Activated T-cell treated with anti-CD3 and anti-CD28 coated beads, Interleukin-2, amount 50 U/mL, for 4 hours (primary cell): ENCODE data around the gene ZSWIM5. TPM values are rescaled to one million over a fixed set of nuclear protein-coding genes. Genes with fewer than 3 reads are reported as not detected.
"Not testable (repeated sequence)": the region's sequence is repeated elsewhere in the genome, so short reads cannot be mapped to it uniquely, and the experiment has no call there.

Experiments
- ATAC-seq, 2 donors: fragments of 200-7000 bp; cut with Tn5 transposase; one replicate each; pipeline ENCODE4 v1.10.0; 2021
- DNase-seq: peaks from one replicate; pipeline ENCODE4 v3.0.0-alpha.2; 2020
- H3K27me3 Mint-ChIP-seq: one replicate; pipeline ENCODE4 v1.8.0; 2021; ENCODE audit warnings: low read depth, mixed read lengths
- H3K36me3 Mint-ChIP-seq: one replicate; pipeline ENCODE4 v1.8.0; 2022; ENCODE audit warnings: mixed read lengths; ENCODE audit not compliant: insufficient read depth
- H3K4me1 Mint-ChIP-seq: one replicate; pipeline ENCODE4 v1.8.0; 2021; ENCODE audit warnings: low read depth, mixed read lengths
- H3K4me3 Mint-ChIP-seq: one replicate; pipeline ENCODE4 v1.8.0; 2021; ENCODE audit warnings: mild to moderate bottlenecking, moderate library complexity, mixed read lengths
- H3K9me3 Mint-ChIP-seq: one replicate; pipeline ENCODE4 v1.8.0; 2021; ENCODE audit warnings: mixed read lengths
- total RNA-seq, 3 donors: library from RNA; stranded (reverse); gene quantifications; one replicate each; pipeline ENCODE4 v1.2.1, GENCODE V29; 2021

The ZSWIM5 gene
- total RNA-seq, result 1 to 10 TPM in 1 of 3 donors, under 1 TPM in 2; 0.63 to 1.1 (median 0.68) TPM

GRCh38 chr1:45205910-45206721 lies at the start of gene ZSWIM5:
ZSWIM5 (minus strand) TSS chr1:45206605; CDS start chr1:45206350, 255 bp downstream.
- Mint-ChIP-seq H3K9me3 (no peaks in the 10 kb centered on the region), H3K4me1 (peaks cover 35% of the 10 kb centered on the region), H3K4me3 (peak within 1 kb of the TSS; percentile 93), H3K27me3 (no peaks in the 10 kb centered on the region), H3K36me3 (no peaks in the 10 kb centered on the region)
- ATAC-seq (peak; percentile 80 to 87), DNase-seq (peak; percentile 47)

GRCh38 chr1:45254490-45254889 lies 48.1 kb upstream of the ZSWIM5 start:
- Mint-ChIP-seq H3K4me1 (no peaks in the 10 kb centered on the region), H3K4me3 (no peak overlapping the region), H3K9me3 (peaks cover 21% of the 10 kb centered on the region), H3K27me3 (peaks cover 5% of the 10 kb centered on the region), H3K36me3 (peaks cover 11% of the 10 kb centered on the region)
- ATAC-seq (no peak), DNase-seq (no peak)

- H3K36me3 Mint-ChIP-seq, result no peaks in the 10 kb centered on the region
- peaks cover 8% of the 10 kb centered on the region for H3K9me3 Mint-ChIP-seq
- ATAC-seq, result no peak
- DNase-seq, result no peak
- no peak overlapping the region for H3K4me3 Mint-ChIP-seq
- peaks cover 18% of the 10 kb centered on the region for H3K4me1 Mint-ChIP-seq
- peaks cover 5% of the 10 kb centered on the region for H3K27me3 Mint-ChIP-seq
Observed at GRCh38 chr1:45250544-45250943, 44.1 kb upstream of the ZSWIM5 start.

- not testable (repeated sequence) for DNase-seq, ATAC-seq, H3K27me3 Mint-ChIP-seq, H3K36me3 Mint-ChIP-seq, H3K9me3 Mint-ChIP-seq, H3K4me3 Mint-ChIP-seq
- peaks cover 19% of the 10 kb centered on the region for H3K4me1 Mint-ChIP-seq
Observed at GRCh38 chr1:45248004-45248403, 41.6 kb upstream of the ZSWIM5 start.

- DNase-seq, result no peak
- peaks cover 2% of the 10 kb centered on the region for H3K36me3 Mint-ChIP-seq
- peaks cover 15% of the 10 kb centered on the region for H3K9me3 Mint-ChIP-seq
- H3K27me3 Mint-ChIP-seq, result peaks cover 5% of the 10 kb centered on the region
- peak; percentile 91 to 94 for ATAC-seq
- no peak overlapping the region for H3K4me3 Mint-ChIP-seq
- H3K4me1 Mint-ChIP-seq, result peaks cover 19% of the 10 kb centered on the region
Observed at GRCh38 chr1:45246760-45247159, 40.4 kb upstream of the ZSWIM5 start.

- DNase-seq, H3K36me3 Mint-ChIP-seq, H3K27me3 Mint-ChIP-seq: not testable (repeated sequence)
- ATAC-seq, result peak in 1 of 2 donors; percentile 52
- Mint-ChIP-seq H3K4me1 (peaks cover 19% of the 10 kb centered on the region), H3K4me3 (peak overlapping the region; percentile 34), H3K9me3 (peaks cover 17% of the 10 kb centered on the region)
Observed at GRCh38 chr1:45246359-45246758, 40.0 kb upstream of the ZSWIM5 start.

GRCh38 chr1:45244660-45245059 lies 38.3 kb upstream of the ZSWIM5 start:
- DNase-seq (no peak), ATAC-seq (no peak)
- Mint-ChIP-seq H3K9me3 (peaks cover 17% of the 10 kb centered on the region), H3K4me1 (peaks cover 19% of the 10 kb centered on the region), H3K27me3 (no peaks in the 10 kb centered on the region), H3K4me3 (no peak overlapping the region), H3K36me3 (peaks cover 2% of the 10 kb centered on the region)

- ATAC-seq, result no peak
- peaks cover 2% of the 10 kb centered on the region for H3K36me3 Mint-ChIP-seq
- H3K4me3 Mint-ChIP-seq, result no peak overlapping the region
- no peaks in the 10 kb centered on the region for H3K27me3 Mint-ChIP-seq
- peaks cover 17% of the 10 kb centered on the region for H3K9me3 Mint-ChIP-seq
- peaks cover 19% of the 10 kb centered on the region for H3K4me1 Mint-ChIP-seq
- DNase-seq, result no peak
Observed at GRCh38 chr1:45243476-45244343, 37.3 kb upstream of the ZSWIM5 start.

GRCh38 chr1:45238846-45239245 lies 32.4 kb upstream of the ZSWIM5 start:
- Mint-ChIP-seq H3K36me3 (peaks cover 2% of the 10 kb centered on the region), H3K9me3 (peaks cover 11% of the 10 kb centered on the region), H3K4me3 (no peak overlapping the region), H3K27me3 (no peaks in the 10 kb centered on the region), H3K4me1 (no peaks in the 10 kb centered on the region)
- no peak for ATAC-seq
- DNase-seq, result no peak

GRCh38 chr1:45236136-45236535 lies 29.7 kb upstream of the ZSWIM5 start:
- Mint-ChIP-seq H3K27me3 (no peaks in the 10 kb centered on the region), H3K4me3 (no peak overlapping the region), H3K36me3 (no peaks in the 10 kb centered on the region), H3K9me3 (peaks cover 4% of the 10 kb centered on the region), H3K4me1 (no peaks in the 10 kb centered on the region)
- DNase-seq (no peak), ATAC-seq (no peak)

GRCh38 chr1:45230537-45230936 lies 24.1 kb upstream of the ZSWIM5 start:
- Mint-ChIP-seq H3K9me3 (no peaks in the 10 kb centered on the region), H3K27me3 (no peaks in the 10 kb centered on the region), H3K4me1 (no peaks in the 10 kb centered on the region), H3K4me3 (no peak overlapping the region), H3K36me3 (no peaks in the 10 kb centered on the region)
- ATAC-seq (no peak), DNase-seq (no peak)

- Mint-ChIP-seq H3K9me3 (no peaks in the 10 kb centered on the region), H3K36me3 (no peaks in the 10 kb centered on the region), H3K4me1 (no peaks in the 10 kb centered on the region), H3K4me3 (no peak overlapping the region), H3K27me3 (no peaks in the 10 kb centered on the region)
- no peak for DNase-seq
- ATAC-seq, result no peak
Observed at GRCh38 chr1:45225598-45225997, 19.2 kb upstream of the ZSWIM5 start.

- H3K4me3 Mint-ChIP-seq, H3K27me3 Mint-ChIP-seq, ATAC-seq, H3K4me1 Mint-ChIP-seq, H3K9me3 Mint-ChIP-seq, DNase-seq, H3K36me3 Mint-ChIP-seq: not testable (repeated sequence)
Observed at GRCh38 chr1:45223710-45224109, 17.3 kb upstream of the ZSWIM5 start.

GRCh38 chr1:45221716-45222115 lies 15.3 kb upstream of the ZSWIM5 start:
- Mint-ChIP-seq H3K36me3 (no peaks in the 10 kb centered on the region), H3K4me1 (no peaks in the 10 kb centered on the region), H3K4me3 (no peak overlapping the region), H3K9me3 (no peaks in the 10 kb centered on the region), H3K27me3 (no peaks in the 10 kb centered on the region)
- DNase-seq, result no peak
- no peak for ATAC-seq
